Measurements from ENCODE around the gene TBC1D3H. TPM values are rescaled to one million over a fixed set of nuclear protein-coding genes. Genes with fewer than 3 reads are reported as not detected.
A peak's percentile ranks its signal among the peaks of the same experiment; 100 is the strongest.
"Not testable (repeated sequence)": the region's sequence is repeated elsewhere in the genome, so short reads cannot be mapped to it uniquely, and the experiment has no call there.

Gene TBC1D3H
- total RNA-seq (2022) (not detected in 2 replicates), Bru-seq, nascent RNA (not detected), BruChase-seq, experiment 1, labeled RNA remaining after a 6-hour chase (not detected), BruChase-seq, experiment 2, labeled RNA remaining after a 2-hour chase (not detected)
- long read RNA-seq, partial matches to known transcripts: 0 of 1 reads
- long read RNA-seq, other reads (novel, unspliced or antisense): 1 of 1 reads

DNA sequence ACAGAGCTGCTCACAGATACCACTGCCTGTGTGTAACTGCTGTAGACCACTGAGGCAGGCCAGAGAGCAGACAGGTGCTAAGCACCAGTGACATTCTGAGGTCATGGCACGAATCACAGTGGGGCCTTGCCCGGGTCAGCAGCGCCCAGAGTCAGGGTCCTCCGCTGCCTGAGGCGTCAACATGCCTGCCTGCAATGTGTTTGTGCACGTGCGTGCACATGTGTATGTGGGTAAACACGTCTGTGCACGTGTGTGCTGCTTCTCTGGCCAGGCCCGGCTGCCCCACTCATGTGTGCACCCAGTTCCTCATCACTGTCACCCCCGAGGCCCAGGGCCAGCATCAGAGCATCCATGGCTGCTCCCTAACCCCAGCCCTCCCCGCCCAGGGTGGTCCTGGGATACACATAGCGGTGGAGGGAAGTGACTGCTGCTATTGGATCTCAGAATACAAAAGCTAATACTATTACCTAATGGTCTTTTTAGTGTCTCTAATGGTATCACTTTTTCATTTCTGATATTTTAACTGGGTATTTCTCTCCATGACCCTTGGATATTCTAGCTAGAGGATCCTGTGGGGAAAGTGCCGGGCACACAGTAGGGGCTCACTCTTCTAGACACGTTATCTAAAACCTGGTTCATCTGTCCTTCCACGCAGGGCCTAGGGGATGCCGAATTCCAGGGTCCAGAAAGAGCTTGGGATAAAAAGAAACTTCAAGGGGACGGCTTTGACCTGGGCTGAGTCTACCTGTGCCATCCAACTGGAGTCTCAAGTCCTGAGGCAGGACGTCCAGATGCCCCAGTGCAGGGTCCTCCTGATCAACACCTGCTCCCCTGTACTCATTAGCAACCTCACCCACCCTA is at the start of gene TBC1D3H:
Gene TBC1D3H, minus strand, starts transcription at position 51 of the 861 bp plus-strand sequence. CDS start 1,540 bp downstream, outside the sequence.
- H3K4me3 Mint-ChIP-seq (ENCODE audit: low read depth, unreplicated experiment); H3K27ac Mint-ChIP-seq (ENCODE audit: unreplicated experiment); BruUV-seq (replicated peaks); H3K27me3 Mint-ChIP-seq (ENCODE audit: unreplicated experiment); DNase-seq; intact Hi-C loops (cut with micrococcal nuclease; ENCODE audit: unreplicated experiment); H3K36me3 Mint-ChIP-seq (ENCODE audit: insufficient read depth, unreplicated experiment); H3K9me3 Mint-ChIP-seq (ENCODE audit: low read depth, unreplicated experiment); CTCF ChIA-PET; H3K4me1 Mint-ChIP-seq (ENCODE audit: low read depth, unreplicated experiment): not testable (repeated sequence)

DNA sequence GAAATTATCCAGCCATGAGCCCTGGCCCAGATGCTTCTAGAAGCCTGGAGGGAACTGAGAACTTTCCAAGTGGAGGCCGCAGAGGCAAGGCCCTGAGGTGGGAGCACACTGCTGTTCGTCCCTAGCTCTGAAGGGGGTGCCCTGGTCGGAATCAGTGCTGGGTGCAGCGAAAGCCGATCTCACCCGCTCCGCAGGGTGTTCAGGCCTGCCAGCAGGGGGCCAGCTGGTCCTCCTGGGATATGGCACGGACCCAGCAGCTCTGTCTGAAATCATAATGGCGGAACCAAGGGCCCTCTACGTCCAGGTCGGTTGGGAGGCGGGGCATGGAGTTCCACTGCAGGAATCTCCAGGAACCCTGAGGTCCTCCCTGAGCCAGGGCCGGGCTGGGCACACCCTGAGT is 40.7 kb upstream of the TBC1D3H start:
- H3K9me3 Mint-ChIP-seq (ENCODE audit: low read depth, unreplicated experiment); DNase-seq; intact Hi-C loops (cut with micrococcal nuclease; ENCODE audit: unreplicated experiment); H3K36me3 Mint-ChIP-seq (ENCODE audit: insufficient read depth, unreplicated experiment); CTCF ChIA-PET; H3K4me1 Mint-ChIP-seq (ENCODE audit: low read depth, unreplicated experiment); H3K27ac Mint-ChIP-seq (ENCODE audit: unreplicated experiment); BruUV-seq (replicated peaks); H3K27me3 Mint-ChIP-seq (ENCODE audit: unreplicated experiment); H3K4me3 Mint-ChIP-seq (ENCODE audit: low read depth, unreplicated experiment): not testable (repeated sequence)

DNA sequence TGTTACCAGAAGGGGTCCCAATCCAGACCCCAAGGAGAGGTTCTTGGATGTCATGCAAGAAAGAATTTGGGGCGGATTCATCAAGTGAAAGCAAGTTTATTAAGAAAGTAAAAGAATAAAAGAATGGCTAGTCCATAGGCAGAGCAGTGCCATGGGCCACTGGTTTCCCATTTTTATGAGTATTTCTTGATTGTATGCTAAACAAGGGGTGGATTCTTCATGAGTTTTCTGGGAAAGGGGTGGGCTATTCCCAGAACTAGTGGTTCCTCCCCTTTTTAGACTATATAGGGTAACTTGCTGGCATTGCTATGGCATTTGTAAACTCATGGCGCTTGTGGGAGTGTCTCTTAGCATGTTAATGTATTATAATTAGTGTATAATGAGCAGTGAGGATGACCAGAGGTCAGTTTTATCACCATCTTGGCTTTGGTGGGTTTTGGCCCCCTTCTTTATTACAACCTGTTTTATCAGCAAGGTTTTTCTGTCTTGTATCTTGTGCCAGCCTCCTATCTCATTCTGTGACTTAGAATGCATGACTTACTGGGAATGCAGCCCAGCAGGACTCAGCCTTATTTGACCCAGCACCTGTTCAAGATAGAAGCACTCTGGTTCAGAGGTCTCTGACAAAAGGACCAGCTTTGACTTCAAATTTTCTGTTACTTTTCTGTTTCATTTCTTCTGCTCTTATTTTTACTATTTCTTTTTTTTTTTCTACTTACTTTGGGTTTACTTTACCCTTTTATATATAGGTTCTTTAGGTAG is 27.1 kb upstream of the TBC1D3H start:
- CTCF ChIA-PET; H3K4me3 Mint-ChIP-seq (ENCODE audit: low read depth, unreplicated experiment); H3K36me3 Mint-ChIP-seq (ENCODE audit: insufficient read depth, unreplicated experiment); BruUV-seq (replicated peaks); DNase-seq; H3K4me1 Mint-ChIP-seq (ENCODE audit: low read depth, unreplicated experiment); H3K27ac Mint-ChIP-seq (ENCODE audit: unreplicated experiment); H3K27me3 Mint-ChIP-seq (ENCODE audit: unreplicated experiment); intact Hi-C loops (cut with micrococcal nuclease; ENCODE audit: unreplicated experiment); H3K9me3 Mint-ChIP-seq (ENCODE audit: low read depth, unreplicated experiment): not testable (repeated sequence)

DNA sequence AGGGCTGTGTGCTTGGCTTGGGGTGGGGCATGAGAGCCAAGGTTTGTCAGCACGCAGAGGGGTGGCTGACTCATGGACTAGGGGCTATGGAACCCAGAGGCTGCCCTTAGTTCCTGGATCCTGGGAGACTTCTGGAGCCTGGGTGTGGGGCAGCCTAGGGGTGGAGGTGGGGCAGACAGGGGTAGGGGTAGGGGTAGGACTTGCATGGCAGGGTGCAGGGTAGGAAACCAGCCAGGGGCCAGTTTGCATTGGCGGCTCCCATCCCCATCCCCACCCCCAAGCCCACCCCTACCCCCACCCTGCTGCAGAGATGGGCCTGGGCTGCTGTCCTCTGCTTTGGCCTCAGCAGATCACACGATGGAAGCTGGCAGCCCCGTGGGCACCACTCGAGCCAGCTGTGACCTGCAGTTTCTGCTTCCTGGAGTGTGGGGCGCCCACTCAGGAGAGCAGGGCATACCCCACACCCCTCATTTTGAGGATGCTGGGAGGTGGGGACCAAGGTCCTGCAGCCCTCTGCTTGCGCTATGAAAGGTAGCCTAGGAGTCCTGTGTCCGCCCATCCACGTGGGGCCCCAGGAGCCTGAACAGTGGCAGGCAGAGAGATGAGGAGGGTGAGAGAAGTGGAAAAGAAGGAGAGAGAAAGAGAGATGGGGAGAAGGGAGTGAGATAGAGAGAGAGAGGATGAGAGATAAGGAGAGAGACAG is 2.9 kb upstream of the TBC1D3H start:
- H3K27me3 Mint-ChIP-seq (ENCODE audit: unreplicated experiment): peaks cover 13% of the 10 kb centered on the region
- H3K9me3 Mint-ChIP-seq (ENCODE audit: low read depth, unreplicated experiment); H3K4me1 Mint-ChIP-seq (ENCODE audit: low read depth, unreplicated experiment); H3K27ac Mint-ChIP-seq (ENCODE audit: unreplicated experiment); H3K4me3 Mint-ChIP-seq (ENCODE audit: low read depth, unreplicated experiment); DNase-seq; H3K36me3 Mint-ChIP-seq (ENCODE audit: insufficient read depth, unreplicated experiment); intact Hi-C loops (cut with micrococcal nuclease; ENCODE audit: unreplicated experiment); BruUV-seq (replicated peaks): not testable (repeated sequence)
- CTCF ChIA-PET: interaction anchor here (0.7 kb wide), 1 partner anchor 1333 kb away, joined by 5 read pairs; no protein-coding TSS in a partner anchor

DNA sequence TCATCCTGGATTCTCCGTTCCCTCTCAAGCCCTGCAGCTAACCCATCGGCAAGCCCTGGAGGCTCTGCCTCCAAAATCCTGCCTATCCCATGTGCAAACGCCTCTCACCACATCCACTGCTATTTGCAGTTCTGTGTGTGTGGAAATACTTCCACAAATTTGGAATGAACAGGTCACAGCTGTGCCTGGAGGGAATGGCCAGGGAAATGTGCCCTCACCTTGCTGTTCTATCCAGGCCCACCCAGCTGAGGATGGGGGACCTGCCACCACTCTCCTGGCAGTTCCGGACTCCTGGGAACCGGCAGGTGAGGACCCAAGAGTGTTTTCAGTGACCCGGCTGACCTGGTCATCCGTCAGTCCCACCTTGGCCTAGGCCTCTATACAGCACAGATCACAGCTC is 12.3 kb downstream of the TBC1D3H start:
- H3K4me1 Mint-ChIP-seq (ENCODE audit: low read depth, unreplicated experiment); intact Hi-C loops (cut with micrococcal nuclease; ENCODE audit: unreplicated experiment); H3K27me3 Mint-ChIP-seq (ENCODE audit: unreplicated experiment); H3K9me3 Mint-ChIP-seq (ENCODE audit: low read depth, unreplicated experiment); H3K27ac Mint-ChIP-seq (ENCODE audit: unreplicated experiment); DNase-seq; CTCF ChIA-PET; H3K36me3 Mint-ChIP-seq (ENCODE audit: insufficient read depth, unreplicated experiment); H3K4me3 Mint-ChIP-seq (ENCODE audit: low read depth, unreplicated experiment): not testable (repeated sequence)
- BruUV-seq (replicated peaks): TSS peak; percentile 70

DNA sequence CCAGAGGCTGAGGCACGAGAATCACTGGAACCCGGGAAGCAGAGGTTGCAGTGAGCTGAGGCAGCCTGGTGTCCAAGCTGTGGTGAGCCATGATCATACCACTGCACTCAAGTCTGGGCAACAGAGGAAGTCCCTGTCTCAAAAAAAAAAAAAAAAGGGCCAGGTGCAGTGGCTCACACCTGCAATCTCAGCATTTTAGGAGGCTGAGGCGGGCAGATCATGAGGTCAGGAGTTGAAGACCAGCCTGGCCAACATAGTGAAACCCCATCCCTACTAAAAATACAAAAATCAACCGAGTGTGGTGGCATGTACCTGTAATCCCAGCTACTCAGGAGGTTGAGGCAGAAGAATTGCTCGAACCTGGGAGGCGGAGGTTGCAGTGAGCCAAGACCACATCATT is 25.7 kb downstream of the TBC1D3H start:
- intact Hi-C loops (cut with micrococcal nuclease; ENCODE audit: unreplicated experiment); H3K9me3 Mint-ChIP-seq (ENCODE audit: low read depth, unreplicated experiment); CTCF ChIA-PET; H3K27me3 Mint-ChIP-seq (ENCODE audit: unreplicated experiment); H3K4me3 Mint-ChIP-seq (ENCODE audit: low read depth, unreplicated experiment); BruUV-seq (replicated peaks); H3K27ac Mint-ChIP-seq (ENCODE audit: unreplicated experiment); H3K36me3 Mint-ChIP-seq (ENCODE audit: insufficient read depth, unreplicated experiment); H3K4me1 Mint-ChIP-seq (ENCODE audit: low read depth, unreplicated experiment); DNase-seq: not testable (repeated sequence)

Other genes with a start within 250 kb of the TBC1D3H start
- gene TBC1D3B, start 211.8 kb downstream of the TBC1D3H start, total RNA-seq (2022): 71.6 and 73.5 TPM in 2 replicates
- gene CCL3L1, start 191.7 kb downstream of the TBC1D3H start, total RNA-seq (2022): not detected in 2 replicates
- gene CCL4L2, start 177.4 kb downstream of the TBC1D3H start, total RNA-seq (2022): not detected in 2 replicates
- gene TBC1D3I, start 123.9 kb downstream of the TBC1D3H start, total RNA-seq (2022): 2.1 and 3.3 TPM in 2 replicates
- not detected in 2 replicates for gene TBC1D3G, start 64.6 kb downstream of the TBC1D3H start, total RNA-seq (2022)
- 32.6 and 33.6 TPM in 2 replicates for gene ZNHIT3, start 98.2 kb upstream of the TBC1D3H start, total RNA-seq (2022)
- 155 and 156 TPM in 2 replicates for gene MYO19, start 146.4 kb upstream of the TBC1D3H start, total RNA-seq (2022)
- 71.1 and 78.9 TPM in 2 replicates for gene PIGW, start 146.6 kb upstream of the TBC1D3H start, total RNA-seq (2022)
- 266 and 274 TPM in 2 replicates for gene GGNBP2, start 156.5 kb upstream of the TBC1D3H start, total RNA-seq (2022)
- gene DHRS11, start 203.4 kb upstream of the TBC1D3H start, total RNA-seq (2022): 53.3 and 63.3 TPM in 2 replicates
- gene MRM1, start 213.1 kb upstream of the TBC1D3H start, total RNA-seq (2022): 42.4 and 43.5 TPM in 2 replicates